GM12875 (cell line): Measurements from ENCODE around the gene PRPF19.

Experiments
- H3K4me3 ChIP-seq: one replicate; pipeline ENCODE4 v1.5.1; 2011; ENCODE audit warnings: low read depth, low read length, control low read depth
- CTCF ChIP-seq: IDR thresholded peaks from 2 replicates; pipeline ENCODE4 v1.5.1; 2011; ENCODE audit warnings: low read depth, mild to moderate bottlenecking, control low read depth, inconsistent platforms, low read length, moderate library complexity, borderline replicate concordance; ENCODE audit not compliant: insufficient read depth

The PRPF19 gene

GRCh38 chr11:60845338-60845737 is 61.0 kb downstream of the PRPF19 start:
- H3K4me3 ChIP-seq, result no peak overlapping the region
- TF ChIP-seq CTCF, result no peak

DNA sequence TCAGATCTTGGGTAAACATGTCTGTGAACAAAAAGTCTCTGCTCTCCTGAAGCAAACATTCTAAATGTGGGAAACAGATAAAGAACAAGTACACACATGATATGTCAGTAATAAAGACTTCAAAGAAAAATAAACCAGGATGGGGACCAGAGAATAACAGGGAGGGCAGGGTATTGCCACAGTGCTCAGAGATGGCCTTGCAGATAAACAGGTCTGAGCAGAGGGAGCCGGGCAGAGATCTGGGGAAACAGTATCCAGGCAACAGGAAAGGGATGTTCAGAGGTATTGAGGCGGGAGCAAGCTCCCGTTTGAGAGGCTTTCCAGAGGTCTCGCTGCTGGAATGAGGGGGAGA is 61.5 kb downstream of the PRPF19 start:
- H3K4me3 ChIP-seq, result no peak overlapping the region

GRCh38 chr11:60844045-60844869 is 62.1 kb downstream of the PRPF19 start:
- no peak for TF ChIP-seq CTCF

More for the DNA sequence above, 61.5 kb downstream of the PRPF19 start:
- TF ChIP-seq CTCF, result no peak

GRCh38 chr11:60842668-60843600 is 63.5 kb downstream of the PRPF19 start:
- H3K4me3 ChIP-seq, result peak overlapping the region; percentile 96
- TF ChIP-seq CTCF, result no peak

More at GRCh38 chr11:60844045-60844869, 62.1 kb downstream of the PRPF19 start:
- H3K4me3 ChIP-seq, result peak overlapping the region; percentile 96

DNA sequence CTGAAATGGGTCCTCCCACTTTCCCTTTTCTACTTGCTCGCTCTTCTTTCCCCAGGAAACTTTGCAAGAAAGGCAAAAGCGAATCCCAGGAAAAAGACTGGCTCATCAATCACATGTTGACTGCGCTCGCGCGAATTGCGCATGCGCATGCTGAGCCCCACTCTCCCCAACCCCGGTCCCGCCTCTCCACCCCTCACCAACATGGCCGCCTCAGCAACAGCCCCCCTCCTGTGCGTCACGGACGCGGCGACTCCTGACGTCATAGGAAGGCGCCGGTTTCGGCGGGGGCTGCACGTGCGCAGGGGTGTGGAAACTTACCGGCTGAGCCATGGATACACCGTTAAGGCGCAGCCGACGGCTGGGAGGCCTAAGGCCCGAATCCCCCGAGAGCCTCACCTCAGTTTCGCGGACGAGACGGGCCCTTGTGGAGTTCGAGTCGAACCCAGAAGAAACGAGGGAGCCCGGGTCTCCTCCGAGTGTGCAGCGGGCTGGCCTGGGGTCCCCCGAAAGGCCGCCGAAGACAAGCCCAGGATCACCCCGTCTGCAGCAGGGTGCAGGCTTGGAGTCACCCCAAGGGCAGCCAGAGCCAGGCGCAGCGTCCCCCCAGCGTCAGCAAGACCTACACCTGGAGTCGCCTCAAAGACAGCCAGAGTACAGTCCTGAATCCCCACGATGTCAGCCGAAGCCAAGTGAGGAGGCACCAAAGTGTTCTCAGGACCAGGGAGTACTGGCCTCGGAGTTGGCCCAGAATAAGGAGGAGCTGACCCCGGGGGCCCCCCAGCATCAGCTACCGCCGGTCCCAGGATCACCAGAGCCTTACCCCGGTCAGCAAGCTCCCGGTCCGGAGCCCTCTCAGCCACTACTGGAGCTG is 64.4 kb downstream of the PRPF19 start, which contains the start of gene CCDC86:
Gene CCDC86 (plus strand): TSS at position 317 of the 871 bp plus-strand sequence. CDS start 12 bp downstream, at position 329.
- peak within 1 kb of the TSS; percentile 96 for H3K4me3 ChIP-seq
- no peak for TF ChIP-seq CTCF
